H1 (cell line): ENCODE data around the gene NADK. TPM values are rescaled to one million over a fixed set of nuclear protein-coding genes. Genes with fewer than 3 reads are reported as not detected.

ENCODE experiments used
- polyA plus RNA-seq, 7 experiments: library from polyadenylated mRNA; depleted of rRNA in 3 of 7; stranded (reverse) in 5 of 7; unstranded in 2 of 7; fragments of >200 nt in 5 of 7; fragments of 200-250 nt in 2 of 7; gene quantifications; 1 replicate in 5 of 7; 2 replicates in 1 of 7; 4 replicates in 1 of 7; pipeline versions ENCODE4 v1.2.1 to v1.2.3, GENCODE V29; 2011 to 2013; ENCODE audit warnings: missing spikeins in 2 of 7, mixed read lengths in 2 of 7
- total RNA-seq: library from RNA; stranded (reverse); fragmentation: NEBNext Ultra II Directional; extraction: Animal tissue kit (Norgen Biotek cat#: 25700); gene quantifications from 2 replicates; pipeline ENCODE4 v1.2.1, GENCODE V29; 2021
- TF ChIP-seq, protein P1 (sequence below), 3 experiments: IDR thresholded peaks; 1 replicate in 2 of 3; 2 replicates in 1 of 3; pipeline versions ENCODE4 v1.5.1 to v1.6.1; 2011; ENCODE audit warnings: low read length in 3 of 3, mild to moderate bottlenecking in 3 of 3, inconsistent platforms in 2 of 3, low read depth in 1 of 3, moderate library complexity in 1 of 3; ENCODE audit not compliant: insufficient read depth in 1 of 3; ENCODE audit errors: control extremely low read depth in 1 of 3

Gene NADK
- total and polyA plus RNA-seq, 2 of the 8 experiments (the other 6 are each of a cell fraction or from before 2014, with no cell fraction given): 78.0 to 89.7 TPM

- TF ChIP-seq, protein P1, sequence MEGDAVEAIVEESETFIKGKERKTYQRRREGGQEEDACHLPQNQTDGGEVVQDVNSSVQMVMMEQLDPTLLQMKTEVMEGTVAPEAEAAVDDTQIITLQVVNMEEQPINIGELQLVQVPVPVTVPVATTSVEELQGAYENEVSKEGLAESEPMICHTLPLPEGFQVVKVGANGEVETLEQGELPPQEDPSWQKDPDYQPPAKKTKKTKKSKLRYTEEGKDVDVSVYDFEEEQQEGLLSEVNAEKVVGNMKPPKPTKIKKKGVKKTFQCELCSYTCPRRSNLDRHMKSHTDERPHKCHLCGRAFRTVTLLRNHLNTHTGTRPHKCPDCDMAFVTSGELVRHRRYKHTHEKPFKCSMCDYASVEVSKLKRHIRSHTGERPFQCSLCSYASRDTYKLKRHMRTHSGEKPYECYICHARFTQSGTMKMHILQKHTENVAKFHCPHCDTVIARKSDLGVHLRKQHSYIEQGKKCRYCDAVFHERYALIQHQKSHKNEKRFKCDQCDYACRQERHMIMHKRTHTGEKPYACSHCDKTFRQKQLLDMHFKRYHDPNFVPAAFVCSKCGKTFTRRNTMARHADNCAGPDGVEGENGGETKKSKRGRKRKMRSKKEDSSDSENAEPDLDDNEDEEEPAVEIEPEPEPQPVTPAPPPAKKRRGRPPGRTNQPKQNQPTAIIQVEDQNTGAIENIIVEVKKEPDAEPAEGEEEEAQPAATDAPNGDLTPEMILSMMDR (IDR thresholded peaks at IDR 0.05; ENCODE audit: control extremely low read depth in 1 of 3, insufficient read depth in 1 of 3, low read depth in 1 of 3, low read length in 3 of 3): no peak
Measured at GRCh38 chr1:1760345-1760650, 18.0 kb downstream of the NADK start (continued).
